NOMO-1 treated with dmso at 0.1 percent for 144 hours (cell line): Measurements from ENCODE around the gene ERICH6B.
"Not testable (repeated sequence)": the region's sequence is repeated elsewhere in the genome, so short reads cannot be mapped to it uniquely, and the experiment has no call there.

Experiments used
- DNase-seq: peaks from one replicate; lab custom pipeline; 2025; ENCODE audit not compliant: unreplicated experiment; lab: John Stamatoyannopoulos, UW

Gene ERICH6B

DNA sequence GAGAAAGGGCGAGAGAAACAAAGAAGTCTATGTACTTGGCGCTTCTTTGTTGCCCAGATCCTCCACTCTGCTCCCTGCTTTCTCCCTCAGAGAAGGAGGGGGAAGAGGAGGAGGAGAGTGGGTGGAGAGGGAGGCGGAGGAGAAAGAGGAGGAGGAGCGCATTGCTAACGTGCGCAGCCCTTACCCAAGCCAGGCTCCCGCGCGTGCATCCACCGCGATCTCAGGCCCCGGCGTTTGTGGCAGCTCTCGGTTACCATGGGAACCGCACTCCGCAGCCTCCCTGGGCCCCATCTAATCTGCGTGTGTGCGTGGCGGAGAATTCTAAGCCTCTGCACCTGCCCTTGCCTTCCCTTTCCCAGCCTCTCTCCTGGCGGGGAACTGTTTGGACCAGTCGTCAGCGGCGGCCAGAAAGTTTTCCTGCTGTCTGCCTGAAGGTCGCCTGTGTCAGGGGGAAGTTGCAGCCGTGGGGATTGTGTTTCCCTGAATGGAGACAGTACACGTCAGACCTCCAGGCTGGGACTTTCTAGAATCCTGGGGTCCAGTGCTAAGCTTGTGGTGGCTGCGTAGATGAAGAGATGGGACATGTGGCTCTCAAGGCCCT lies at the start of gene ERICH6B:
ERICH6B (minus strand) TSS at position 239 of the 601 bp plus-strand sequence. CDS start 18,734 bp downstream, outside the sequence.
- DNase-seq: no peak

DNA sequence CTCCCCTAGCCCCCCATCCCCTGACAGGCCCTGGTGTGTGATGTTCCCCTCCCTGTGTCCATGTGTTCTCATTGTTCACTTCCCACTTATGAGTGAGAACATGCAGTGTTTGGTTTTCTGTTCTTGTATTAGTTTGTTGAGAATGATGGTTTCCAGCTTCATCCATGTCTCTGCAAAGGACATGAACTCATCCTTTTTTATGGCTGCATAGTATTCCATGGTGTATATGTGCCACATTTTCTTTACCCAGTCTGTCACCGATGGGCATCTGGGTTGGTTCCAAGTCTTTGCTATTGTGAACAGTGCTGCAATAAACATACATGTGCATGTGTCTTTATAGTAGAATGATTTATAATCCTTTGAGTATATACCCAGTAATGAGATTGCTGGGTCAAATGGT lies 47.4 kb upstream of the ERICH6B start:
- not testable (repeated sequence) for DNase-seq

GRCh38 chr13:45662162-45662561 lies 46.6 kb upstream of the ERICH6B start:
- no peak for DNase-seq

GRCh38 chr13:45660458-45660857 lies 44.9 kb upstream of the ERICH6B start:
- not testable (repeated sequence) for DNase-seq

DNA sequence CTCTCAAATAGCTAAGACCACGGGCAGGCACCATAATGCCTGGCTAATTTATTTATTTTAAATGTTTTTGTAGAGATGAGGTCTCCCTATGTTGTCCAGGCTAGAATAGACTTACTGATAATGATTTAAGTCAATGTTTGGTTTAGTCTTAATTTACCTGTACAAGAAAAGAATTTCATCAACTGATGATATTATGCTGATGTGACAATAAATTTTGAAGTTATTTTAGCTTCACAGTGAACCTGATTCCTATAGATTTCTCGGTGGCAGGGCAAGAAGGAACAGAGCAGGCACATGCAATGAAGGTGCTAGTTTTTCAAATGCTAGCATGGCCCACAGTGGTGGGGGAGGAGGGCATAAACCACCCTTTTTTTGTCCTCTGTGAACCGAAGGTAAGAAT lies 44.0 kb upstream of the ERICH6B start:
- DNase-seq: no peak

DNA sequence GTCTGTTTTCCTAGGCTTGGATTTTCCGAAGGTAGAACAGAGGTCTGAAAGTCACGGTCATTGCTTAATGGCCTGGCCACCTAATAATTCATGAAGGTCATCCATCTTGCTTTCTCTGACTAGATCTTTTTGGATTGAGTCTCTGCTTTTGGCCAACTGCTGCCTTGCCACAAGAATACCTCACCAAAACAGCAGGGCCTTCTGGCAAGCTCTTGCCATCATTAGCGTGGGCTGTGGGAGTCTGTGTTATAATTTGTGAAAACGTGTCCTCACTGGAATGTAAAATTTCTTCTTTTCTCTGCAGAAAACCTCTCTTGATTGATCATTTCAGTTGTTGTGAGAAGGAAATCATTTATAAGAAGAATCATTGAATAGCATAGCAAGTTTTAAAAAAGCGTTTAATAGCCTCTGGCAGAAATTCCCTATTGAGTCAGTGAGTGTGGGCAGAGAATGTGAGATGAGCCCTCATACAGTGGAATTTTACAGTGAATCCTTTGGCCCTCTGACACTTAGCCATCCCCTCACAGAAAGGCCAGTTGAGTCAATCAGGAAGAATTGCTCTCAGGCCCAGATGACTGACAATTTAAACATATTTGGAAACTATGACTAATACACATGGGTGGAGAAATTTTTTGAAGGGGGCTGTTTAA lies 43.2 kb upstream of the ERICH6B start:
- no peak for DNase-seq

DNA sequence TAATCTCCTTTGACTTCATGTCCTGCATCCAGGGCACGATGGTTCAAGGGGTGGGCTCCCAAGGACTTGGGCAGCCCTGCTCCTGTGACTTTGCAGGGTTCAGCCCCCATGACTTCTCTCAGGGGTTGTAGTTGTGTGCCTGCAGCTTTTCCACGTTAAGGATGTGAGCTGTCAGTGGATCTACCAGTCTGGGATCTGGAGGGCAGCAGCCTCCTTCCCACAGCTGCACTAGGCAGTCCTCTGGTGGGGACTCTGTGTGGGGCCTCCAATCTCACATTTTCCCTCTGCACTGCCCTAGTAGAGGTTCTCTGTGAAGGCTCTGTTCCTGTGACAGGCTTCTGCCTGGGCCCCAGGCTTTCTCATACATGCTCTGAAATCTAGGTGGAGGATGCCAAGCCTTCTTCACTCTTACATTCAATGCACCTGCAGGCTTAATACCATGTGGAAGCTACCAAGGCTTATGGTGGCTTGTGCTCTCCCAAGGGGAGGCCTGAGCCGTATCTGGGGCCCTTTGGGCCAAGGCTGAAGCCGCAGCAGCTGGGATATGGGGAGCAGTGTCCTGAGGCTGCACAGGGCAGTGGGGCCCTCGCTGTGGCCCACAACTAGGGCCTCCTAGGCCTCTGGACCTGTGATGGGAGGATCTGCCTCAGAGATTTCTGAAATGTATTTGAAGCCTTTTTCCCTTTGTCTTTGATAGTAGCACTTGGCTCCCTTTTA lies 39.3 kb upstream of the ERICH6B start:
- no peak for DNase-seq

- not testable (repeated sequence) for DNase-seq
Measured at GRCh38 chr13:45645263-45645662, 29.7 kb upstream of the ERICH6B start.

DNA sequence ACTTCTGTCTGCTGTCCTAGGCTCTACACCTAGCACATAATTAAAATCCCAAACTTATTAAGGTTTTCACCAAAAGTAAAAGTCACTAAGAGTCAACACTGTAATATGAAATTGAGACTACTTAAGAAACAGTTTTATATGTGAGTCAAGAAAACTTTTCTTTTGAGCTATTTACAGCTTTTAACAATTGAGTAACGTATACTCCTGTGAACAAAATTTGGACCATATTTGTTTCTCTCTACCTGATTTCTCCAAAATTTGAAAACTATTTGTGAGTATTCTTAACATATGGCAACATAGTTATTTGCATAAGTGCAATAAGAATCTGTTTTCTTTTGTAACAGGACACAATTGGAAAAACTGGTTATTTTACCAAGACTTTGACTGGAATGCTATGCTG lies 26.6 kb upstream of the ERICH6B start:
- not testable (repeated sequence) for DNase-seq

DNA sequence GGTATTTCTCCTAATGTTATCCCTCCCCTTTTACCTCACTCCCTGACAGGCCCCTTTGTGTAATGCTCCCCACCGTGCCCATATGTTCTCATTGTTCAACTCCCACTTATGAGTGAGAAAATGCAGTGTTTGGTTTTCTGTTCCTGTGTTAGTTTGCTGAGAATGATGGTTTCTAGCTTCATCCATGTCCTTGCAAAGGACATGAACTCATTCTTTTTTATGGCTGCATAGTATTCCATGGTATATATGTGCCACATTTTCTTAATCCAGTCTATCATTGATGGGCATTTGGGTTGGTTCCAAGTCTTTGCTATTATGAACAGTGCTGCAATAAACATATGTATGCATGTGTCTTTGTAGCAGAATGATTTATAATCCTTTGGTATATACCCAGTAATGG lies 19.8 kb upstream of the ERICH6B start:
- DNase-seq: not testable (repeated sequence)

- no peak for DNase-seq
Measured at GRCh38 chr13:45630791-45631190, 15.3 kb upstream of the ERICH6B start.

DNA sequence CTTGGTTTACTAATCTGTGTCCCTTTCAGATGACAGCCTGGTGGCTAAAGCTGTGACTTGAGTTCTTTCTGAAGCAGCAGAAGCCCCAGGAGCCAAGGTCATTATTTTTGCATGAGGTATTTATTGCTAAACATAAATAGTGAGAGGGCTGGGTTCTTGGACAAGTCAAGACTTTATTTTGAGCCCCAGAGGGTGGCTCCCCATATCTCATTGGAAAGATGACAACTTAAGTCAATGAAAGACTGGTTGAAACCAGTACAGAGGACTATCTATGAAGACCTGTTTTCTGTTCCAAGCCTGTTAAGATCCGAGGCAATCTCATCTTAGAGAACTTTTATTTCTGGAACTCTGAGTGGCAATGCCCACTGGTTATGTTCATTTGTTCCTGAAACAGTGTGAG lies 14.4 kb upstream of the ERICH6B start:
- DNase-seq: no peak

GRCh38 chr13:45628094-45628493 lies 12.6 kb upstream of the ERICH6B start:
- no peak for DNase-seq

- DNase-seq: no peak
Measured at GRCh38 chr13:45627656-45628055, 12.1 kb upstream of the ERICH6B start.

DNA sequence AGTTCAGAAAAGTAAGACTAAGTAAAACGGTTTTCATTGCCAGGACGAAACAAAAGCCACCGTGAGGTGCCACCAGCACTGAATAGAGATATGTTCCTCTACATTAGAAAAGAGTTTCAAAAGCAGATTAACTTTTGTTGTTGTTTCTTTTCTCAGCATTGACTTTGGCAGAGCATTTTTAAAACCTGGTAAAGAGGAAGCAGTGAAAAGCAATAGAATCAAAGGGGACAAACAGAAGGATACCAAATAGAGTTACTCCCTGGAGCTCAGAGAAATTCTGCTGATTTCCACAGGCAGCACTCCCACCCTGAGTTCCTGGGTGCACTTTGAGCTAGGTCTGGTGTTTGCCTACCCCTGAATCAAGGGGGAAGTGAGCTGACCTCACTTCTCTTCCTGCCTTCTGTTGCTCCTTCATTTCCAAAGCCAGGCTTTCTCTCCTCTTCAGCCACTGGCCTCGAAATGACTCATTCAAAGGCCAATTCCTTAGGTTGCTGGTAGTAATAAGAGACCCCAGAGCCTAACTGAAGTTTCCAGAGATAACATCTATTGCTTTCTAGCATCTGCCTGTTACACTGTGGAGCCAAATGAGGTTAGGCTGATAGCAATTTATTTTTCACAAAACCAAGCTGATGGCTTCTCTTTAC lies 11.3 kb upstream of the ERICH6B start:
- no peak for DNase-seq

GRCh38 chr13:45623516-45624090 lies 8.1 kb upstream of the ERICH6B start:
- DNase-seq: no peak

DNA sequence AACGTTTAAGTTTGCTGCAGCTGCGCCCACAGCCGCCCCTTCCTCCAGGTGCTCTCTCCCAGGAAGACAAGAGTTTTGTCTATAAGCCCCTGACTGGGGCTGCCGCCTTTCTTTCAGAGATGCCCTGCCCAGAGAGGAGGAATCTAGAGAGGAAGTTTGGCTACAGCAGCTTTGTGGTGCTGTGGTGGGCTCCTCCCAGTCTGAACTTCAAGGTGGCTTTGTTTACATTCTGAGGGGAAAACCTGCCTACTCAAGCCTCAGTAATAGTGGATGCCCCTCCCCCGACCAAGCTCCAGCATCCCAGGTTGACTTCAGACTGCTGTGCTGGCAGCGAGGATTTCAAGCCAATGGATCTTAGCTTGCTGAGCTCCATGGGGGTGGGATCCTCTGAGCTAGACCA lies 6.4 kb upstream of the ERICH6B start:
- no peak for DNase-seq

DNA sequence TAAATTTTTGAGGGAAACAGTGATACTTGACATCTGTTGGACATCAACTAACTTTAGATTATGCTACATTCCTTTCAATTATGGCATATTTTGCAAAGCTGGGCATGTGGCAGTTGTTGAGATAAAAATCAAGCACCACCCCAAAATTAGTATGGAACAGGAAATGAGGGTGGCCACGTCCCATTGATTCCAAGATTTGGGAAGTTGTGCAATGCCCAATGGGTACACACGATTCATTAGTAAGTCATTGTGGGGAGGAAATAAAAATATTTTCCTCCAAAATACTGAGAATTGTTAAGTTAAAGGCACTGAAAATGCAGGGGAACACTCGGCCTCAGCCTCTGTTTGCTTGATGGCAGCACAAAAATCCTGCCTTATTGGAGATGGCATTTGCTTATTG lies 7.6 kb downstream of the ERICH6B start:
- DNase-seq: no peak

DNA sequence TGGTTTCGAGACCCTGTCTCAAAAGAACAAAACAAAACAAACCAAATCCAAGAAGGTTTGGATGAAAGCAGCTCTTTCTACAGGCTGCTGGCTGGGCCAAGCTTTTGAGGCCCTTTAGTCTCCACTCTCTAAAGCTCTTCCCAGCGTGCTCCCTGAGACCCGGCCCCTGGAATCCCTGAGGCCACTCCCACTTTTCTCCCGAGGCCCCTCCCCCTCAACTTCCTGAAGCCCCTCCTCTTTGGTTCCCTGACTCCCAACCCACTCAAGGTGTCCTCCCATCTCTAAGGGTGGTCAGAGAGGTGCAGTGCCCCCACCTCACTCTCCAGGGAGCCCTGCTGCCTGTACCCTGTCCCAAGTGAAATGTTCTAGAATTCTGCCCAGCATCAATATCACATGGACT lies 10.6 kb downstream of the ERICH6B start:
- DNase-seq: no peak

GRCh38 chr13:45603338-45603737 lies 12.2 kb downstream of the ERICH6B start:
- no peak for DNase-seq
